Activated naive CD8-positive, alpha-beta T cell treated with anti-CD3 and anti-CD28 coated beads for 36 hours (primary cell): ENCODE data around the gene CPSF4L. TPM values are rescaled to one million over a fixed set of nuclear protein-coding genes. Genes with fewer than 3 reads are reported as not detected.
A peak's percentile ranks its signal among the peaks of the same experiment; 100 is the strongest.

Experiments used
- DNase-seq: peaks from one replicate; pipeline ENCODE4 v3.0.0; 2021
- H3K27ac Mint-ChIP-seq: one replicate; pipeline ENCODE4 v1.8.0; 2022; ENCODE audit warnings: mild to moderate bottlenecking, moderate library complexity, mixed read lengths
- H3K27me3 Mint-ChIP-seq: one replicate; pipeline ENCODE4 v1.8.0; 2022; ENCODE audit warnings: mild to moderate bottlenecking, mixed read lengths
- H3K36me3 Mint-ChIP-seq: one replicate; pipeline ENCODE4 v1.8.0; 2021; ENCODE audit warnings: mild to moderate bottlenecking, mixed read lengths
- H3K4me1 Mint-ChIP-seq: one replicate; pipeline ENCODE4 v1.8.0; 2021; ENCODE audit warnings: mixed read lengths
- H3K4me3 Mint-ChIP-seq: one replicate; pipeline ENCODE4 v1.8.0; 2022; ENCODE audit warnings: mild to moderate bottlenecking, moderate library complexity, mixed read lengths
- H3K9me3 Mint-ChIP-seq: one replicate; pipeline ENCODE4 v1.8.0; 2022; ENCODE audit warnings: mixed read lengths
- total RNA-seq, 2 experiments: library from RNA; stranded (reverse); gene quantifications; one replicate each; pipeline ENCODE4 v1.2.3, GENCODE V29; 2021

The CPSF4L gene
- total RNA-seq, 2 experiments from 2014 or later: not detected

DNA sequence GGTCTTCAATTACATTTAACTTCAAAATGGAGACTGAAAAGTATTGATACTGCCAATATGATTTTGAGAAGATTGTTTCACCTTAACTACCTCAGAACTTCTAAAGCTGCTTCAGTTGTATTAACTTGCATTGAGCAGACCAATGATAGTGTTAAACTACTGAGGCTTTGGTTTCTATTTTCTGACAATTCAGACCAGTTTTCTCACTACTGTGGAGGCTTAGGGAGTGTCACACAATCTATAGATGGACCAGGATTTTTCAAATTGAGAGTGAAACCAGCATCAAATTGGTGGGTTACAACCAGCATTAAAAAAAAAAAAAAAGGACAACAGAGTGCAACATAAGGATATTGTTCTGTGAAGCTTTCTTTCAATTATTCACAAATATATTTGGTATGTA lies 47.7 kb downstream of the CPSF4L start:
- Mint-ChIP-seq H3K27ac (peak overlapping the region; percentile 15), H3K4me1 (peaks cover 36% of the 10 kb centered on the region), H3K9me3 (no peaks in the 10 kb centered on the region), H3K27me3 (no peaks in the 10 kb centered on the region), H3K4me3 (no peak overlapping the region), H3K36me3 (peaks cover 22% of the 10 kb centered on the region)
- no peak for DNase-seq

DNA sequence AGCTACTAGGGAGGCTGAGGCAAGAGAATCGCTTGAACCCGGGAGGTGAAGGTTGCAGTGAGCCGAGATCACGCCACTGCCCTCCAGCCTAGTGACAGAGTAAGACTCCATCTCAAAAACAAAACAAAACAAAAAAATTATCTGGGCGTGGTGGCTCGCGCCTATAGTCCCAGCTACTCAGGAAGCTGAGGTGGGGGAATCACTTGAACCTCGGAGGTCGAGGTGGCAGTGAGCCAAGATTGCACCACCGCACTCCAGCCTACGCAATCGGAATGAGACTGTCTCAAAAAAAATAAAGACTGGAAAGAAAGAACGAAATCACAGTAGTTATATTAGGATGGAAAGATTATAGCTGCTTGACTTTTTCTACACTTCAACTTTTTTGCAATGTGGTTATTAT lies 49.9 kb downstream of the CPSF4L start:
- H3K27me3 Mint-ChIP-seq: no peaks in the 10 kb centered on the region
- H3K27ac Mint-ChIP-seq: peak overlapping the region; percentile 74
- no peaks in the 10 kb centered on the region for H3K9me3 Mint-ChIP-seq
- peaks cover 24% of the 10 kb centered on the region for H3K36me3 Mint-ChIP-seq
- peaks cover 32% of the 10 kb centered on the region for H3K4me1 Mint-ChIP-seq
- peak; percentile 71 for DNase-seq
- H3K4me3 Mint-ChIP-seq: peak overlapping the region; percentile 26

DNA sequence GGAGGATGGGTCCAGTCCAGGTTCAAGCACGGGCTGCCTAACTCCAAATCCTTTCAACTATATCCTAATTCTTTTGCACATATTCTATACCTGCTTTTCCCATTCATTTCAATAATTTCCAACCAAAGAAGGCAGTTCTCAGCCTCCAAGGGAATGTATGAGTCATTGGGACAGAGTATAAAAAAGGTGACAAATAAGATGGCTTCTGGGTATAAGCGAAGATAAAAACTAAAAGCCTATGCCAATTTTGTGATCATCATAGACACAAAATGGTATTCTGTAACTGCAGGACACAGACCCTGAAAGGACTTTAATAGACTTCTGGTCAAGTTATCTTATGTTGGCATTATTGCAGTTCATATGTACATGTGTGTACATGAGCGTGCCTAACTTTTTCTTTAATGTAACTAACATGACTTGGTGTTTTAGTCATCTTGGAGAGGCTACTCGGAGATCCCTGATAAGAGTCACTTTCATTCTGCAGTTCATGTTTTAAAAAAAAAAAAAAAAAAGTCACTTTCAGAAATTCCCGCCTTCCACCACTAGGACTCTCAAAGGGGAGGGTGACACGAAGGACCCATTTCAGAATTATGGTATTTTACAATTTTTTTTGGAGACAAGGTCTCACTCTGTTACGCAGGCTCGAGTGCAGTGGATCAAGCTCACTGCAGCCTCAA lies 51.5 kb downstream of the CPSF4L start:
- H3K4me1 Mint-ChIP-seq: peaks cover 27% of the 10 kb centered on the region
- DNase-seq: no peak
- H3K27me3 Mint-ChIP-seq: no peaks in the 10 kb centered on the region
- peaks cover 28% of the 10 kb centered on the region for H3K36me3 Mint-ChIP-seq
- no peaks in the 10 kb centered on the region for H3K9me3 Mint-ChIP-seq
- no peak overlapping the region for H3K4me3 Mint-ChIP-seq
- peak overlapping the region; percentile 48 for H3K27ac Mint-ChIP-seq

DNA sequence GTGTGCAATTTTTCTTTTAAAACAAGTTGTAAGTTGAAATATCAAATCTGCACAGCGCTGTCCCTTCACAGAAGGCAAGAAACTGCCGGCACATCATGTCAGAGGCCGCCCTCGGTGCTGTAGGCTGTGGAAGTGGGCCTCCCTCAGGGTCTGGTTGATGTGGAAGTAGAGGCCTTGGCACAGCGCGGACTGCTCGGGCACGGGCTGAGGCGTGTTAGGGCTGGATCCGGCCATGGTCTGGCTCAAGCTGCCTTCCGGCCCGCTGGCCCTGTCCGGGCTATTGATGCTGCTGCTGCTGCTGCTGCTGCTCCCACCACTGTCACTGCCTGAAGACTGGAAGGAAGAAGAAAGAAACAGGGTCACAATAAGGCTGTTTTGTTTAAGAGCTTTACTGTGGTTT lies 52.2 kb downstream of the CPSF4L start:
- Mint-ChIP-seq H3K4me3 (no peak overlapping the region), H3K36me3 (peaks cover 31% of the 10 kb centered on the region), H3K27ac (peak overlapping the region; percentile 48), H3K27me3 (no peaks in the 10 kb centered on the region), H3K9me3 (no peaks in the 10 kb centered on the region), H3K4me1 (peaks cover 26% of the 10 kb centered on the region)
- no peak for DNase-seq

DNA sequence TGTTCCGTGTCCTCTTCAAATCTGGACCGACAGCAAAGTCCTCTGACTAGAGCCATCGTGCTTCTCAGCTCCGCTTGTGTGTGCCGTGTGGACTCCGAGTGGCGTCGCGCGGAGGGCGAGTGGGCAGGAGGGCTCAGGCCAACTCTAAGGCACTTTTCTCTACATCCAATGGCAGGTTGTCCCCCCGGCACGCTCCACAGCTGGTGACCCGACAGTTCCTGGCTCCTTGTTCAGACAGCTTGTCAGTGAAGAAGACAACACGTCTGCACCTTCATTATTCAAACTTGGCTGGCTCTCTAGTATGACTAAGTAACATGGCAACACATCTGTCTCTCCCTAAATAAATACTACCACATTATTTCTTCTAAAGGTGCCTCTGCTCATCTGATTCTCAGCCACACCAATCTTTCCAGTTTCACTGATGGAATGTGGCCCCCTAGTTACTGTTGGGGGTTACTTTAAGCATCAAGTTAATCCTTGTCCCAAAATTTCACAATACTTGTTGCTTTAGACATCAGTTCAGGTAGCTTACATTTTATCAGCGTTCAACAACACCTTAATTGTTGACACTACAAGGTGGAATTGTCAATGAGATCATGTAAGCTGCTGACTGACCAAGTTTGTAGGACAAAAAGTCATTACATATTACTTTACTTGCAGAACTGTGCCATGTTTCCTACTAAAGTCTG lies 53.4 kb downstream of the CPSF4L start:
- Mint-ChIP-seq H3K9me3 (no peaks in the 10 kb centered on the region), H3K27me3 (no peaks in the 10 kb centered on the region), H3K36me3 (peaks cover 37% of the 10 kb centered on the region), H3K4me3 (no peak overlapping the region), H3K27ac (peak overlapping the region; percentile 30), H3K4me1 (peaks cover 34% of the 10 kb centered on the region)
- DNase-seq: no peak

DNA sequence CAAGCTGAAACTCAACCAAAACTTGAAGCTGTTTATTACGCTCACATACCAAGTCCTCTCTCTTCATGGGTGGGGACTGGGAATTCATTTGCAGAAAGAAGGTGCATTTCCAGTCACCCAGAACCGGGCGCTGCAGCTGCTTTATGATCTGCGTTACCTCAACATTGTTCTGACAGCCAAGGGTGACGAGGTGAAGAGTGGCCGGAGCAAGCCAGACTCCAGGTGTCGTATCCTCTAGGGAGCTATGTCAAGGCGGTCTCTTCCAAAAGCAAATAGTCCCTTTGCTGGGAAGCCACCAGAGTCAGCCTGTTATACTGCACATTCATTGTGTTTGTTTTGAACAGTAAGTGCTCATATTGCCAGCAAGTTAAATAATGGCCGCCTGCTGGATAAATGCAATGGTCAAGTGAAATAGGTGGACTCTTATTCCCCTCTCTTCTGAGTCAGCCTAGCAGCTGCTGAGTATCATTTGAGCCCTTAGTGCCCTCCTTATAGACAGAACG lies 56.2 kb downstream of the CPSF4L start:
- Mint-ChIP-seq H3K4me1 (peaks cover 32% of the 10 kb centered on the region), H3K36me3 (peaks cover 55% of the 10 kb centered on the region), H3K9me3 (no peaks in the 10 kb centered on the region), H3K4me3 (no peak overlapping the region), H3K27me3 (no peaks in the 10 kb centered on the region), H3K27ac (no peak overlapping the region)
- DNase-seq: no peak

DNA sequence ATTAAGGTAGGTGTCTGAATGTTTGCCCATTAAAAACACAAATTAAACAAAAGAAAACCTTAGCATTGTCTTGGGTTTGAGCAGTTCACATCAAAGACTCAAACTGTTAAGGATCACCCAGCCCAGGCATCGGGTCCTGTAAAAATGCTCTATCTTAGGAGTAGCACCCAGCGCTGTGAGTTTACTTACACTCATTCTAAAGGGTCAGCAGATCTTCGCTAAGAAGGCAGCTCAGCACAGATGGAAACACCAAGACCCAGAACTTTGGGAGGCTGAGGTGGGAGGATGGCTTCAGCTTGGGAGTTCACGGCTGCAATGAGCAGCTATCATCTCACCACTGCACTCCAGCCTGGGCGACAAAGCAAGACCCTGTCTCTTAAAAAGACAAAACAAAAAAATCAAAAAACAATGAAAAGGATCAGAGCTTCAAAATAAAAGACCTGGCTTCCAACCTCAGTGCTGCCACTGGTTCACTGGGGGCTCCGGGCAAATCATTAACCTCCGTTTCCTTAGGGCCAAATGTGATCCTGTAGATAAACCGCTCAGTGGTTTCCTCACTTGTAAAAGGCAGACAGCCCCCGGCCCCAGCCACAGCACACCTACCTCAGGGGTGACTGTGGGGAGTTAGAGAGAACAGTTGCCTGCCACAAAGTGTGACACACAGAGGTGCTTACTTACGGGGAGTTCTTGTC lies 57.7 kb downstream of the CPSF4L start:
- Mint-ChIP-seq H3K27me3 (no peaks in the 10 kb centered on the region), H3K4me1 (peaks cover 24% of the 10 kb centered on the region), H3K36me3 (peaks cover 47% of the 10 kb centered on the region), H3K9me3 (no peaks in the 10 kb centered on the region), H3K27ac (peak overlapping the region; percentile 86), H3K4me3 (peak overlapping the region; percentile 32)
- DNase-seq: peak; percentile 40

DNA sequence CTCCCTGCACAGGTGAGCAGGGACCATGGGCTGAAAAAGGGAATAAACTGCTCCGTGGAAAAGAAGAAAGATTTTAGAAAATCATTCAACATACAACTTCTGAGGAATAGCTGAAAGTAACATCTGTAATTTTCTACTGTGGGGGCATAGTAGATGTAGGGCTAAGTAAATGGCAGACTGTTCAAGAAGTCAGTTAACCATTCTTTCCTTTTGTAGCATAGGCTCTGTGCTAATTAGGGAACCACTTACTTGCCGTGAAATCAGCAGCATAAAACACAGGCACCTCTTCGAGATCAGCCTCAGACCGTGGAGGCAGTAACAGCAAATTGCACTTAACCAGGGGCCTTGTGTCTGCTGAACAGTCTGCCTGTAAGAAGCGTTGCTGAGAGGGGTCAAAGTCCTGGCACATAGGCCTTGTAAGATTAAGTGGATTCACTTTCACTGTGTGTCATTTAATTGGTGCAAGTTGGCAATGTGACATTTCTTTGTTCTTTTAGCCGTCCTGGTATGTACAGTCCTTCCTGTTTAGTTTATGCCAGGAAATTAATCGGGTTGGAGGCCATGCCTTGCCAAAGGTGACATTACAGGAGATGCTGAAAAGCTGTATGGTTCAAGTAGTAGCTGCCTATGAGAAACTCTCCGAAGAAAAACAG lies 58.4 kb downstream of the CPSF4L start:
- H3K9me3 Mint-ChIP-seq: no peaks in the 10 kb centered on the region
- H3K36me3 Mint-ChIP-seq: peaks cover 49% of the 10 kb centered on the region
- peak overlapping the region; percentile 86 for H3K27ac Mint-ChIP-seq
- peak overlapping the region; percentile 41 for H3K4me3 Mint-ChIP-seq
- H3K4me1 Mint-ChIP-seq: peaks cover 24% of the 10 kb centered on the region
- H3K27me3 Mint-ChIP-seq: no peaks in the 10 kb centered on the region
- DNase-seq: no peak

DNA sequence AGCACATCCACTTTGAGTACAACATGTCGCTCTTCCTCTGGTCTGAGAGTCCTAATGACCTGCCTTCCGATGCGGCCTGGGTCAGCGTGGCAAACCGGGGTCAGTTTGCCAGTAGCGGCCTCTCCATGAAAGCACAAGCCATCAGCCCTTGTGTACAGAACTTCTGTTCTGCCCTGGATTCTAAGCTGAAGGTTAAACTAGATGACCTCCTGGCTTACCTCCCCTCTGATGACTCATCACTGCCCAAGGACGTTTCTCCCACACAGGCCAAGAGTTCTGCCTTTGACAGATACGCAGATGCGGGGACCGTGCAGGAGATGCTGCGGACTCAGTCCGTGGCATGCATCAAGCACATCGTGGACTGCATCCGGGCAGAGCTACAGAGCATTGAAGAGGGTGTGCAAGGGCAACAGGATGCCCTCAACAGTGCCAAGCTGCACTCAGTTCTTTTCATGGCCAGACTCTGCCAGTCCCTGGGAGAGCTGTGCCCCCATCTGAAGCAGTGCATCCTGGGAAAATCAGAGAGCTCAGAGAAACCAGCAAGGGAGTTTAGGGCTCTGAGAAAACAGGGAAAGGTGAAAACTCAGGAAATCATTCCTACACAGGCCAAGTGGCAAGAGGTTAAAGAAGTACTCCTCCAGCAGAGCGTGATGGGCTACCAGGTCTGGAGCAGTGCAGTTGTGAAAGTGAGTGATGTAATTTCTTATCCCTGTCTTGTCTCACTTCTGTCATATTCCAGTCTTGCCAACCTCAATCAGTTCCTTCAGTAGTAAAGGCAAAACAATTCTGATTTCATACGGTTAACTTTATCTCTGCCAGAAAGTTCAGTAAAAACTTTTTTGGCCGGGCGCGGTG lies 60.2 kb downstream of the CPSF4L start:
- no peaks in the 10 kb centered on the region for H3K9me3 Mint-ChIP-seq
- H3K36me3 Mint-ChIP-seq: peaks cover 53% of the 10 kb centered on the region
- peaks cover 24% of the 10 kb centered on the region for H3K4me1 Mint-ChIP-seq
- no peak overlapping the region for H3K4me3 Mint-ChIP-seq
- no peak for DNase-seq
- peak overlapping the region; percentile 45 for H3K27ac Mint-ChIP-seq
- H3K27me3 Mint-ChIP-seq: no peaks in the 10 kb centered on the region

DNA sequence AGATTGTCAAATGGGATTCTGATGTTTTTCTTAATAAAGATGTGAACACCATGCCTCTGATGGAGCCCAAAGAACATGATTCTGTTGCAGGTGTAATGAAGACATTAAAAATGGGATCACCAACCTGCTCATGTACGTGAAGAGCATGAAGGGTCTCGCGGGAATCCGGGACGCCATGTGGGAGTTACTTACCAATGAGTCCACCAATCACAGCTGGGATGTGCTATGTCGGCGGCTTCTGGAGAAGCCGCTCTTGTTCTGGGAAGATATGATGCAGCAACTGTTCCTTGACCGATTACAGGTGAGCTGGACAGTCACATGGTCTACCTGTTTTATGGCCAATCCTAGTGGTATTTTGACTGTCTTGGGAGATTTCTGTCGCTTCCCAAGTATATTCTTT lies 61.2 kb downstream of the CPSF4L start:
- Mint-ChIP-seq H3K9me3 (no peaks in the 10 kb centered on the region), H3K4me1 (peaks cover 24% of the 10 kb centered on the region), H3K4me3 (no peak overlapping the region), H3K36me3 (peaks cover 51% of the 10 kb centered on the region), H3K27me3 (no peaks in the 10 kb centered on the region), H3K27ac (no peak overlapping the region)
- no peak for DNase-seq

DNA sequence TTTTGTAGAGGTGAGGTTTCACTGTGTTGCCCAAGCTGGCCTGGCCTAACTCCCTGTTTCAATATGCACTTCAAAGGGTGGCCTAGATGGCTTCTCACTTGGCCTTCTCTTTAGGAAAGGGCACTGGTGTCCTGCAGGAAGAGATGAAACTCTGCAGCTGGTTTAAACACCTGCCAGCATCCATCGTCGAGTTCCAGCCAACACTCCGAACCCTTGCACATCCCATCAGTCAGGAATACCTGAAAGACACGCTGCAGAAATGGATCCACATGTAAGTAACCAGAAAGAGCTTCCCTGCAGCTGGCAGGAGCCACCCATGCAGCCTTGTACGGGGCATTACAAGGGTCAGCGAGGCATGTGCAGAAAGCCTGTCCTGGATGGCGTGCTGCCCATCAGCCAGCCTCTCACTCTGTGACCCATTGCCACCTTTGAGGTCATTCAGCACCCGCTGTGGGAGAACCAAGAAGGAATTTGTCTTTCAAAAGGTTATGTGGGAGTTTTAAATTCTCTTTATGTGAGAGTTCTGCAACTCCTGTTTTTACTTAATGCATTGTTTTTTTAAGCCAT lies 61.8 kb downstream of the CPSF4L start:
- Mint-ChIP-seq H3K4me1 (peaks cover 24% of the 10 kb centered on the region), H3K9me3 (no peaks in the 10 kb centered on the region), H3K27me3 (no peaks in the 10 kb centered on the region), H3K4me3 (no peak overlapping the region), H3K27ac (no peak overlapping the region), H3K36me3 (peaks cover 47% of the 10 kb centered on the region)
- no peak for DNase-seq

DNA sequence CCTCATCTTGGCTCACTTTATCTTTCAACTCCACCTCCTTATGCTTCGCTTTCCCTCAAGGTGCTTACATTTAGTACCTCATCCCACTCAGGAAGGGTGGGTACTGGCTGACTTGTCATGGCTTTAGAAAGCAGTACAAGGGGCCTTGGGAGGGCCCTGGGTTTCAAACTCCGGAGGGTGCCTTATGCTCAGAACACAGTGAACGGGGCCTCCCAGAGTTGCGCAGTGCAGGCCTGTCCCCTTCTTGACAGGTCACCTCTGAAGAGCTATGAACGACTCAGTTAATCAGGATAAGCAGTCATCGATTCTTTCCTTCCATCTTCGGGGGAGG lies 62.8 kb downstream of the CPSF4L start:
- no peak overlapping the region for H3K4me3 Mint-ChIP-seq
- peaks cover 46% of the 10 kb centered on the region for H3K36me3 Mint-ChIP-seq
- DNase-seq: no peak
- no peak overlapping the region for H3K27ac Mint-ChIP-seq
- H3K27me3 Mint-ChIP-seq: no peaks in the 10 kb centered on the region
- peaks cover 21% of the 10 kb centered on the region for H3K4me1 Mint-ChIP-seq
- H3K9me3 Mint-ChIP-seq: no peaks in the 10 kb centered on the region
